HepG2 (cell line): ENCODE data around the gene CTNNA3. TPM values are rescaled to one million over a fixed set of nuclear protein-coding genes. Genes with fewer than 3 reads are reported as not detected.

Source experiments
- ATAC-seq: fragments of 200-7000 bp; cut with Tn5 transposase; 3 replicates; pipeline ENCODE4 v1.9.1; 2020; ENCODE audit warnings: mild to moderate bottlenecking, moderate library complexity
- BruUV-seq: library from RNA; stranded (reverse); fragments of 400-500 nt; replicated peaks from 2 replicates; lab custom pipeline; 2021; lab: Mats Ljungman, UMichigan
- CTCF ChIA-PET: fragments of 300-600 bp; formaldehyde crosslinking; extraction: SDS; loops from one replicate; lab custom pipeline; 2021; ENCODE audit warnings: low total read pairs, inconsistent platforms, low intra/inter-chr PET ratio; lab: Yijun Ruan, JAX
- POLR2A ChIA-PET: fragments of 350-600 bp; sonication (Branson Sonifier 250); formaldehyde crosslinking; loops from one replicate; lab custom pipeline; 2020; ENCODE audit warnings: antibody characterized with exemption, inconsistent platforms; lab: Yijun Ruan, JAX
- DNase-seq: peaks from one replicate; pipeline ENCODE4 v3.0.0-alpha.2; 2015; ENCODE audit warnings: low spot score
- FAIRE-seq: peaks from 3 replicates; lab custom pipeline; 2011; peaks lifted over from hg19 to GRCh38; lab: Jason Lieb, UNC
- H2AFZ ChIP-seq: one replicate; pipeline ENCODE4 v1.6.1; 2011; ENCODE audit warnings: low read length, inconsistent platforms
- H3K27ac ChIP-seq: fragments of 300-600 bp; 3 replicates; pipeline ENCODE4 v1.8.0; 2011; ENCODE audit warnings: mixed run types, mild to moderate bottlenecking, mixed read lengths, low read length, inconsistent platforms; ENCODE audit not compliant: insufficient read depth; ENCODE audit errors: extremely low read length
- H3K27me3 ChIP-seq, 2 experiments: fragments of 200-600 bp in 1 of 2; 2 replicates in 1 of 2; 3 replicates in 1 of 2; pipeline versions ENCODE4 v1.6.0 to v1.8.0; 2011; ENCODE audit warnings: low read length in 2 of 2, mild to moderate bottlenecking in 2 of 2, moderate library complexity in 2 of 2, inconsistent platforms in 1 of 2; ENCODE audit not compliant: insufficient read depth in 2 of 2, control insufficient read depth in 1 of 2
- H3K36me3 ChIP-seq, 2 experiments: fragments of 200-600 bp in 1 of 2; replicated peaks in 1 of 2; 2 replicates in 1 of 2; 3 replicates in 1 of 2; pipeline versions ENCODE4 v1.5.1 to v1.8.0; 2011; ENCODE audit warnings: low read length in 2 of 2, inconsistent platforms in 1 of 2; ENCODE audit not compliant: insufficient read depth in 2 of 2, control insufficient read depth in 1 of 2
- H3K4me1 ChIP-seq: 2 replicates; pipeline ENCODE4 v1.5.1; 2012; ENCODE audit warnings: low read length, inconsistent platforms; ENCODE audit not compliant: insufficient read depth
- H3K4me2 ChIP-seq: 2 replicates; pipeline ENCODE4 v1.6.0; 2011; ENCODE audit warnings: low read depth, low read length, inconsistent platforms
- H3K4me3 ChIP-seq, 3 experiments: fragments of 200-600 bp in 1 of 3; sonication (generic), shearing (Covaris generic) in 1 of 3; replicated peaks in 1 of 3; 2 replicates each; pipeline ENCODE4 v1.5.1; 2011 to 2016; ENCODE audit warnings: low read length in 3 of 3, inconsistent platforms in 2 of 3, low read depth in 2 of 3, mild to moderate bottlenecking in 2 of 3, control low read depth in 1 of 3, mixed read lengths in 1 of 3; ENCODE audit not compliant: insufficient read depth in 1 of 3
- H3K79me2 ChIP-seq: one replicate; pipeline ENCODE4 v1.6.1; 2011; ENCODE audit warnings: low read length, inconsistent platforms; ENCODE audit not compliant: insufficient read depth
- H3K9ac ChIP-seq: 2 replicates; pipeline ENCODE4 v1.6.0; 2011; ENCODE audit warnings: mild to moderate bottlenecking, low read depth, low read length, inconsistent platforms; ENCODE audit not compliant: insufficient read depth
- H3K9me3 ChIP-seq: 2 replicates; pipeline ENCODE4 v1.5.1; 2012; ENCODE audit warnings: mild to moderate bottlenecking, low read length
- H4K20me1 ChIP-seq: 2 replicates; pipeline ENCODE4 v1.6.0; 2011; ENCODE audit warnings: inconsistent platforms, mild to moderate bottlenecking, low read length, moderate library complexity; ENCODE audit not compliant: insufficient read depth
- GATAD1 ChIP-seq: IDR thresholded peaks from 2 replicates; pipeline ENCODE4 v1.6.1; 2016; ENCODE audit warnings: missing genetic modification reagents, missing compliant biosample characterization
- IRX3 ChIP-seq: sonication (generic); formaldehyde crosslinking; IDR thresholded peaks from 2 replicates; pipeline ENCODE4 v1.8.1; 2023; ENCODE audit warnings: mild to moderate bottlenecking, low read depth, missing genetic modification reagents, borderline replicate concordance
- ZNF264 ChIP-seq: sonication (generic); formaldehyde crosslinking; IDR thresholded peaks from 2 replicates; pipeline ENCODE4 v1.4.0; 2020; ENCODE audit warnings: missing genetic modification reagents
- ZNF850 ChIP-seq: sonication (generic); formaldehyde crosslinking; conservative IDR thresholded peaks from 2 replicates; pipeline ENCODE4 v1.9.0; 2021; ENCODE audit warnings: mild to moderate bottlenecking, missing genetic modification reagents
- ZSCAN29 ChIP-seq: sonication (generic); formaldehyde crosslinking; conservative IDR thresholded peaks from 2 replicates; pipeline ENCODE4 v1.4.0; 2020; ENCODE audit warnings: mild to moderate bottlenecking, missing genetic modification reagents
- WGBS: methylation state at CpG from one replicate; pipeline ENCODE4 v1.1.6; 2017; ENCODE audit warnings: low lambda C conversion rate; 5-methylcytosine and 5-hydroxymethylcytosine counted together
- in situ Hi-C: cut with HindIII; loops from 2 replicates; pipeline ENCODE4 v1.10.0; 2017; ENCODE audit warnings: low pct_unique_long_range_greater_than_20kb; ENCODE audit not compliant: extremely low pct_ligation_motif_present
- intact Hi-C: fragments of 100-400 bp; cut with micrococcal nuclease; formaldehyde crosslinking; loops from one replicate; pipeline ENCODE4 v1.10.0; 2022; ENCODE audit not compliant: unreplicated experiment
- polyA plus RNA-seq, 8 experiments: library from polyadenylated mRNA; depleted of rRNA in 3 of 8; stranded (reverse) in 7 of 8; unstranded in 1 of 8; fragments of >200 nt; fragmentation: Illumina TruSeq in 4 of 8; extraction: Trizol in 4 of 8; gene quantifications; 2 replicates each; pipeline versions ENCODE4 v1.2.1 to v1.2.3, GENCODE V29; 2011 to 2016; ENCODE audit warnings: low read depth in 4 of 8, missing spikeins in 1 of 8, mixed read lengths in 1 of 8; ENCODE audit not compliant: insufficient read depth in 1 of 8
- total RNA-seq, 5 experiments: library from RNA; depleted of rRNA; stranded (reverse); fragments of >200 nt; fragmentation: Illumina TruSeq; extraction: Trizol; gene quantifications; 2 replicates each; pipeline ENCODE4 v1.2.3, GENCODE V29; 2016; ENCODE audit warnings: low read depth in 1 of 5
- TF ChIP-seq, protein P1 (sequence below): IDR thresholded peaks from 2 replicates; pipeline ENCODE4 v1.6.1; 2016; ENCODE audit warnings: low read depth, control low read depth
- TF ChIP-seq, protein P2 (sequence below): sonication (generic); formaldehyde crosslinking; IDR thresholded peaks from 2 replicates; pipeline ENCODE4 v1.5.0; 2020; ENCODE audit warnings: mild to moderate bottlenecking, missing genetic modification reagents, borderline replicate concordance

CTNNA3 gene
- total and polyA plus RNA-seq, 2 of the 13 experiments (the other 11 are each of a cell fraction or from before 2014, with no cell fraction given), result not detected

GRCh38 chr10:66654861-66655260 is 1041.1 kb downstream of the CTNNA3 start (continued):
- no peak for TF ChIP-seq IRX3 (CRISPR knock-in tag)
- TF ChIP-seq ZSCAN29 (CRISPR knock-in tag), result no peak

- FAIRE-seq (no peak), DNase-seq (no peak), ATAC-seq (no peak)
- 26% methylated on average over 14 of the region's 30 CpGs for WGBS
- no TSS peak for BruUV-seq
- no peaks in the 10 kb centered on the region for H4K20me1 ChIP-seq
- H3K79me2 ChIP-seq, result no peaks in the 10 kb centered on the region
- H2AFZ ChIP-seq, result no peak overlapping the region
- in situ Hi-C loops, result no loop called here
- intact Hi-C loops, result no loop called here
- ChIA-PET CTCF (no interaction called here), POLR2A (no interaction called here)
- H3K4me1 ChIP-seq, result no peaks in the 10 kb centered on the region
- peak; percentile 62; the same call in 1 of the 2 replicates for TF ChIP-seq ZNF850 (CRISPR knock-in tag)
- TF ChIP-seq ZNF264, result no peak
- TF ChIP-seq, protein P1, sequence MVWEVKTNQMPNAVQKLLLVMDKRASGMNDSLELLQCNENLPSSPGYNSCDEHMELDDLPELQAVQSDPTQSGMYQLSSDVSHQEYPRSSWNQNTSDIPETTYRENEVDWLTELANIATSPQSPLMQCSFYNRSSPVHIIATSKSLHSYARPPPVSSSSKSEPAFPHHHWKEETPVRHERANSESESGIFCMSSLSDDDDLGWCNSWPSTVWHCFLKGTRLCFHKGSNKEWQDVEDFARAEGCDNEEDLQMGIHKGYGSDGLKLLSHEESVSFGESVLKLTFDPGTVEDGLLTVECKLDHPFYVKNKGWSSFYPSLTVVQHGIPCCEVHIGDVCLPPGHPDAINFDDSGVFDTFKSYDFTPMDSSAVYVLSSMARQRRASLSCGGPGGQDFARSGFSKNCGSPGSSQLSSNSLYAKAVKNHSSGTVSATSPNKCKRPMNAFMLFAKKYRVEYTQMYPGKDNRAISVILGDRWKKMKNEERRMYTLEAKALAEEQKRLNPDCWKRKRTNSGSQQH, result no peak
- TF ChIP-seq, protein P2, sequence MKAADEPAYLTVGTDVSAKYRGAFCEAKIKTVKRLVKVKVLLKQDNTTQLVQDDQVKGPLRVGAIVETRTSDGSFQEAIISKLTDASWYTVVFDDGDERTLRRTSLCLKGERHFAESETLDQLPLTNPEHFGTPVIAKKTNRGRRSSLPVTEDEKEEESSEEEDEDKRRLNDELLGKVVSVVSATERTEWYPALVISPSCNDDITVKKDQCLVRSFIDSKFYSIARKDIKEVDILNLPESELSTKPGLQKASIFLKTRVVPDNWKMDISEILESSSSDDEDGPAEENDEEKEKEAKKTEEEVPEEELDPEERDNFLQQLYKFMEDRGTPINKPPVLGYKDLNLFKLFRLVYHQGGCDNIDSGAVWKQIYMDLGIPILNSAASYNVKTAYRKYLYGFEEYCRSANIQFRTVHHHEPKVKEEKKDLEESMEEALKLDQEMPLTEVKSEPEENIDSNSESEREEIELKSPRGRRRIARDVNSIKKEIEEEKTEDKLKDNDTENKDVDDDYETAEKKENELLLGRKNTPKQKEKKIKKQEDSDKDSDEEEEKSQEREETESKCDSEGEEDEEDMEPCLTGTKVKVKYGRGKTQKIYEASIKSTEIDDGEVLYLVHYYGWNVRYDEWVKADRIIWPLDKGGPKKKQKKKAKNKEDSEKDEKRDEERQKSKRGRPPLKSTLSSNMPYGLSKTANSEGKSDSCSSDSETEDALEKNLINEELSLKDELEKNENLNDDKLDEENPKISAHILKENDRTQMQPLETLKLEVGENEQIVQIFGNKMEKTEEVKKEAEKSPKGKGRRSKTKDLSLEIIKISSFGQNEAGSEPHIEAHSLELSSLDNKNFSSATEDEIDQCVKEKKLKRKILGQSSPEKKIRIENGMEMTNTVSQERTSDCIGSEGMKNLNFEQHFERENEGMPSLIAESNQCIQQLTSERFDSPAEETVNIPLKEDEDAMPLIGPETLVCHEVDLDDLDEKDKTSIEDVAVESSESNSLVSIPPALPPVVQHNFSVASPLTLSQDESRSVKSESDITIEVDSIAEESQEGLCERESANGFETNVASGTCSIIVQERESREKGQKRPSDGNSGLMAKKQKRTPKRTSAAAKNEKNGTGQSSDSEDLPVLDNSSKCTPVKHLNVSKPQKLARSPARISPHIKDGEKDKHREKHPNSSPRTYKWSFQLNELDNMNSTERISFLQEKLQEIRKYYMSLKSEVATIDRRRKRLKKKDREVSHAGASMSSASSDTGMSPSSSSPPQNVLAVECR (CRISPR knock-in tag), result no peak
- TF ChIP-seq GATAD1, result no peak
- H3K9ac ChIP-seq, result no peak overlapping the region
- no peak overlapping the region for H3K4me3 ChIP-seq
- no peak overlapping the region for H3K27ac ChIP-seq
- H3K9me3 ChIP-seq, result peaks cover 46% of the 10 kb centered on the region
- H3K27me3 ChIP-seq, result no peaks in the 10 kb centered on the region
- H3K36me3 ChIP-seq, result no peaks in the 10 kb centered on the region
- no peak overlapping the region for H3K4me2 ChIP-seq
These were observed 1044.5 kb downstream of the CTNNA3 start for GRCh38 chr10:66651308-66652082.
